Measurements from ENCODE around the gene YPEL4.
"Not testable (repeated sequence)": the region's sequence is repeated elsewhere in the genome, so short reads cannot be mapped to it uniquely, and the experiment has no call there.

The YPEL4 gene

GRCh38 chr11:57649826-57650738 lies at the start of gene YPEL4:
Gene YPEL4, minus strand, starts transcription at chr11:57649912. Its CDS starts 2,805 bp downstream, at chr11:57647107.
- DNase-seq = peak; percentile 50 to 91 (median 75)
- intact Hi-C loops (cut with DNase I) = loop anchor here (5.0 to 10.0 kb wide), 3 partner anchors 83 to 313 kb away; partner anchors contain the start of genes P2RX3, SMTNL1, SSRP1 and TIMM10

GRCh38 chr11:57698843-57699365 lies 49.2 kb upstream of the YPEL4 start:
- intact Hi-C loops (cut with DNase I) = no loop called here

DNA sequence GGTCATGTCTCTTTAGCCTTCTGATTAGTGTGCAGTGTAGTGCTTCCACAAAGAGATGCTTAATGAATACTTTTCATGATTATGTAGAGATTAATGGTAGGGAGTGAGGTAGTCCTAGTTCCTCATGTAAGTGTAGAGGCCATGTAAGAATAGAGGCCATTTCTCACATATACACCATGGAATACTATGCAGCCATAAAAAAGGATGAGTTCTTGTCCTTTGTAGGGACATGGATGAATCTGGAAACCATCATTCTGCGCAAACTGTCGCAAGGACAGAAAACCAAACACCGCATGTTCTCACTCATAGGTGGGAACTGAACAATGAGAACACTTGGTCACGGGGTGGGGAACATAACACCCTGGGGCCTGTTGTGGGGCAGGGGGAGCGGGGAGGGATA lies 40.8 kb upstream of the YPEL4 start:
- DNase-seq; intact Hi-C loops (cut with DNase I): not testable (repeated sequence)

More at GRCh38 chr11:57698843-57699365, 49.2 kb upstream of the YPEL4 start:
- no peak for DNase-seq

DNA sequence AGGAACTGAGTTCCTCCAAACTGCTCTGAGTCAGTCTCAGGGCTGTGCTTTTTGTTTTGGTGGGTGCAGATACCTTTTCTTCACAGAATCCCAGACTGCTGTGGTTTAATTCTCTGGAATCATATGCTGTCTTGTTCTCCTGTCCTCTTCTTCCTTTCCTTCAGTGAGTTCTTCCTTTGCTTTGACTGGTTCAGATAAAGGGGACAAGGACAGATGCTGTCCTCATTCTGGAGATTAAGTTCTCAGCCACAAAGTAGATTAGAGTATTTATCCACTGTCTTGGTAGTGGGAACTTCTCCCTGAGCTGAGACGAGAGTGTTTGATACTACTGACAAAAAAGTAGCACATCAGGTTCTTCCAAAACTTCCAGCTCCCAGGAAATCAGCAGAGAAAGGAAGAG lies 31.5 kb upstream of the YPEL4 start:
- intact Hi-C loops (cut with DNase I) = no loop called here
- no peak for DNase-seq

- peak in 5 of 42 donors; percentile 15 to 56 (median 31) for DNase-seq
- intact Hi-C loops (cut with DNase I) = no loop called here
Measured at GRCh38 chr11:57680552-57680874, 30.8 kb upstream of the YPEL4 start.

GRCh38 chr11:57679396-57679795 lies 29.7 kb upstream of the YPEL4 start:
- no peak for DNase-seq
- intact Hi-C loops (cut with DNase I) = no loop called here

GRCh38 chr11:57675176-57675941 lies 25.6 kb upstream of the YPEL4 start:
- DNase-seq = no peak
- intact Hi-C loops (cut with DNase I) = no loop called here

- no peak for DNase-seq
- intact Hi-C loops (cut with DNase I) = no loop called here
Measured at GRCh38 chr11:57674251-57674650, 24.5 kb upstream of the YPEL4 start.

DNA sequence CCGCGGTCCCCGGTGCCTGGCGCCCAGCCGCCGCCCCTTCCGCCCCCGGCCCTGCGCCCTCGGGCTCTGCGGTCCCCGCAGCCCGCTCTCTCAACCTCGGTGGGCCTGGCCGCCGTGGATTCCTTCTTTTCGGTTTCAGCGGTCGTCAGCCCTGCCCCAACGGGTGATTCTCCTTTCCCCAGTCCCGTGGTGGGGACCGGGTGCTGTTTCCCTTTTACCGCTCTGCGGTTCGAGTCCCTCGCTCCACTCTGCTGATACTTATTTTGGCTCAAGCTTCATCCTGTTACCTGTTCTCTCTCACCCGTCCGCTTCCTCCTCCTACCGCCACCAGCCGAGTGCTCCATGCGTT lies 18.7 kb upstream of the YPEL4 start:
- peak in 5 of 42 donors; percentile 13 to 43 (median 23) for DNase-seq

DNA sequence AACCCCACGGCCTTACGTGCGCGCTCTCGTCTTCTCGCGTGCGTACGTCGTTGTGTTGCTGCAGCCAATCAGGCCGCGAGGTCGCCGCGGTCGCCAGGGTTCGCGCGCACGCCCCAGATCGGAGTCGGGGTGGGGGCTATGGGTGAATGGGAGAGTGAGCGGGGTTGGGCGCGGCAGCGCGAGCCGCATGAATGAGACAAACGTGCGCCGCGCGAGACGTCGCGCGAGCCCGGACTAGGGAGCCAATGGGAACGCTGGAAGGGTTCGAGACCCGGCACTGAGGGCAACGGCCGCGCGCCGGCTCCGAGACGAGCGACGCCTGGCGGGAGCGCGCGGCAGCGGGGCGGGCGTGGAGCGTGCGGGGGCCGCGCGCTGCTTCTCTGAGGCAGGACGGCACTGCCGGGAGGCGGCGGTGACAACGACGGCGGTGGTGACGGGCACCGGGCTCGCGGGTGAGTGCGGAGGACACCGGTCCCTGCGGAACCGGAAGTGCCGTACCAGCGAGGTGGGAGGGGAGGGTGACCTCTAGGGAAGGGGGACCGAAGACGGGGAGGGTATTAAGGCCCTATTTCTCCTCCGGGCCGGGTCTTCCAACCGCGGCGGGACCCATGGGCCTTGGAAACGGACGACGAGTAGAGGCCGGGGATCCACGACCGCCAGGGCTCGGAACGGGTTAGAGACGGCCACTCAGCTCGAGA lies 18.2 kb upstream of the YPEL4 start, which contains the start of gene ZDHHC5:
ZDHHC5 (plus strand) TSS at position 379 of the 698 bp plus-strand sequence. CDS start 4,977 bp downstream, outside the sequence.
- DNase-seq = peak; percentile 98 to 100 (median 99)
- intact Hi-C loops (cut with DNase I) = loop anchor here (1.0 to 5.0 kb wide), 3 partner anchors 11 to 134 kb away; partner anchors contain the start of genes CLP1, MED19 and TMX2

More for the DNA sequence above, 18.7 kb upstream of the YPEL4 start:
- intact Hi-C loops (cut with DNase I) = loop anchor here (5.0 kb wide), 2 partner anchors 44 to 134 kb away; partner anchors contain the start of genes MED19 and TMX2

DNA sequence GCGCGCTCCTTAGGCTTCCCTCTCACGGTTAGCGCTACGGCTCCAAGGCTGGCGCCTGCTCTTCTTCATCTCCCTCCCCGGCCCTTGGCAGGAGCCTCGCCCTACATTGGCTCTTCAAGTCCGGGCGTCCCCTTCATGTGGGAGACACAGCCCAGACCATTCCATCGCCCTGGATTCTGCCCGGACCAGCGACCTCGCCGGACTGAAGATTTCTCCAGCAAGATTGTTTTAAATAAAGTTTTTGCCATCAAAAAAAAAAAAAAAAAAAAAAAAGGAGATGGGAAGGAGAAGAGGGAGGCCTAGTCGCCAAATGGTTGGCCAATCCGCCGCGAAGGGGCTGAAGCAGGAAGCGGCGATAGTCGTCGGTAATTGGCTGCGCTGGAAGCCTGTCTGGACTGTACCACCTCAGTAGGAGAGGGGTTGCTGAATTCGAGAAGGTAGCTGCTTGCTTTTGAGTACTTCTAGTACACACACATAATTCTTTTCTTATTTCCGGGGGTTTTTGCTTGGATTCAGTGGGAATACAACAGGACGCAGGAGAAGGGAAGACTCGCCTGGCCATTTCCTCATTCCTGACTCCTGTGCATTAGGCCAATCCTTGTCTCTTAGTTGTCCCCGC lies 17.5 kb upstream of the YPEL4 start:
- intact Hi-C loops (cut with DNase I) = loop anchor here (1.0 to 5.0 kb wide), 3 partner anchors 10 to 135 kb away; partner anchors contain the start of genes CLP1, MED19 and TMX2
- peak; percentile 94 to 99 (median 98) for DNase-seq

GRCh38 chr11:57663975-57664374 lies 14.3 kb upstream of the YPEL4 start:
- intact Hi-C loops (cut with DNase I) = no loop called here

DNA sequence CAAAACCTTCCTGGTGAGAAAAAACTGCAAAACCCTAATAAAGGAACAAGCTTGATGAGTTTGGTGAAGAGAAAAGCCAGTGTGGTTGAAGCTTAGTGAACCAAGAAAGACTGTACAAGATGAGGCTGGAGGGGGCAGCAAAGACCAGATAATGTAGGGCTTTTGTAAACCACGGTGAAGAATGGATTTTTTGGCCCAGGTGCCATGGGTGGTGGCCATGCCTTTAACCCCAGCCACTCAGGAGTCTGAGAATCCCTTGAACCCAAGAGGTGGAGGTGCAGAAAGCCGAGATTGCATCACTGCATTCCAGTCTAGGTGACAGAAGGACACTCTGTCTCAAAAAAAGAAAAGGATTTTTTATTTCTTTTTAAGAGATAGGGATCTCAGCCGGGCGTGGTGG lies 13.2 kb upstream of the YPEL4 start:
- intact Hi-C loops (cut with DNase I) = no loop called here
- DNase-seq = no peak

More at GRCh38 chr11:57663975-57664374, 14.3 kb upstream of the YPEL4 start:
- DNase-seq = no peak

DNA sequence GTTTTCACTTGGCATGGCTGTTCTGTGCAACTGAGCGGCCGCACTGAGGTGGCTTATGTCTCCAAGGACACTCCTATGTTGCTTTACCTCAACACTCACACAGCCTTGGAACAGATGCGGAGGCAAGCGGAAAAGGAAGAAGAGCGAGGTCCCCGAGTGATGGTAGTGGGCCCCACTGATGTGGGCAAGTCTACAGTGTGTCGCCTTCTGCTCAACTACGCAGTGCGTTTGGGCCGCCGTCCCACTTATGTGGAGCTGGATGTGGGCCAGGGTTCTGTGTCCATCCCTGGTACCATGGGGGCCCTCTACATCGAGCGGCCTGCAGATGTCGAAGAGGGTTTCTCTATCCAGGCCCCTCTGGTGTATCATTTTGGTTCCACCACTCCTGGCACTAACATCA lies 10.0 kb upstream of the YPEL4 start:
- intact Hi-C loops (cut with DNase I) = loop anchor here (5.0 kb wide), 1 partner anchor 918 kb away; the partner anchor contains the start of genes LPXN and ZFP91
- no peak for DNase-seq

DNA sequence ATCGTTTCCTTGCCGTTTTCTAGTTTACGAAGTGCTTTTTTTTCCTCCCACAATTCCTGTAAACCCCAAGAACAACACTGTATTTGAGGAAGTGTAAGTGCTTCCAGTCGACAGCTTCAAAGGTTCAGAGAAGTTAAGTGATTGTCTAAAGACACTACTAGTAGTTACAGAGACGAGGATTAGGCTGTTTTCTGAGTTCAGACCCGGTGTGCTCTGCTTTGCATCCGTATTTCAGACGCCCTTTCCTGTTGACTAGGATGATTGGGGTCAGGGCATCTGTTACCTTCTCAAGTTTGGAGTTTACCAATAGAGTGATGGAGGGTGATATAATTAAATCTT lies 8.3 kb upstream of the YPEL4 start:
- no peak for DNase-seq
- intact Hi-C loops (cut with DNase I) = loop anchor here (5.0 kb wide), 1 partner anchor 919 kb away; the partner anchor contains the start of genes LPXN and ZFP91

- intact Hi-C loops (cut with DNase I) = loop anchor here (1.0 to 5.0 kb wide), 2 partner anchors 10 to 920 kb away; partner anchors contain the start of genes LPXN and ZFP91
- peak; percentile 99 to 100 (median 100) for DNase-seq
Measured at GRCh38 chr11:57657194-57658022, 7.7 kb upstream of the YPEL4 start, which contains the start of gene CLP1. Gene CLP1, plus strand, starts transcription at chr11:57657762. Its CDS starts 1,715 bp downstream, at chr11:57659477.

DNA sequence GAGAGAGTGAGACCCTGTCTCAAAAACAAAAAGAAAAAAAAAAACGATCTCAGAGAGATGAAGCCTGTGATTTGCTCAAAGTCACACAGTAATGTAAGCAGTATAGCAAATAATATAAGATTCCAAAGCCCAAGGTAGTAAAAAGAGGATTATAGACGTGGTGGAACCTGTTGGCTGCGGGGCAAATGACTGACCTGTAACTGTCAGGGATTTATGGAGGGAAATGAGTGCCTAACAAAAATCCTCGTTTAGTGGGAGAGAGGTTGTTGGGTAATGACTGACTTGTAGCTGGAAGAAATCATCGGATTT lies 7.1 kb upstream of the YPEL4 start:
- DNase-seq = no peak
- intact Hi-C loops (cut with DNase I) = loop anchor here (1.0 to 5.0 kb wide), 2 partner anchors 10 to 920 kb away; partner anchors contain the start of genes LPXN and ZFP91

All from head of caudate nucleus (tissue), 42 donors.